H1 (cell line): ENCODE results near the gene UBR2.

Source experiments
- CEBPB ChIP-seq: IDR thresholded peaks from 2 replicates; pipeline ENCODE4 v1.6.1; 2012; ENCODE audit warnings: low read depth, low read length
- CREB1 ChIP-seq: IDR thresholded peaks from 2 replicates; pipeline ENCODE4 v1.6.1; 2012; ENCODE audit warnings: inconsistent platforms
- GABPA ChIP-seq: IDR thresholded peaks from 2 replicates; pipeline ENCODE4 v1.6.1; 2011; ENCODE audit warnings: mild to moderate bottlenecking, low read length, moderate library complexity, borderline replicate concordance; ENCODE audit not compliant: insufficient read depth
- GTF2F1 ChIP-seq: IDR thresholded peaks from 2 replicates; pipeline ENCODE4 v1.6.1; 2012; ENCODE audit warnings: low read depth, low read length, improper control_type of control experiment, borderline replicate concordance
- HDAC6 ChIP-seq: IDR thresholded peaks from one replicate; pipeline ENCODE4 v1.7.1; 2012; ENCODE audit warnings: low read depth, mild to moderate bottlenecking, inconsistent platforms, low read length, moderate library complexity
- JUND ChIP-seq: IDR thresholded peaks from 2 replicates; pipeline ENCODE4 v1.6.1; 2011; ENCODE audit warnings: mild to moderate bottlenecking, improper control_type of control experiment, low read length
- POLR2A ChIP-seq, 2 experiments: IDR thresholded peaks; 1 replicate in 1 of 2; 2 replicates in 1 of 2; pipeline ENCODE4 v1.6.1; 2011; ENCODE audit warnings: low read depth in 2 of 2, low read length in 2 of 2, mild to moderate bottlenecking in 2 of 2; ENCODE audit errors: control extremely low read depth in 1 of 2
- RAD21 ChIP-seq, 2 experiments: IDR thresholded peaks in 1 of 2; conservative IDR thresholded peaks in 1 of 2; 2 replicates each; pipeline ENCODE4 v1.6.1; 2011; ENCODE audit warnings: low read depth in 2 of 2, low read length in 2 of 2, improper control_type of control experiment in 1 of 2, inconsistent platforms in 1 of 2, mild to moderate bottlenecking in 1 of 2, moderate library complexity in 1 of 2
- RNF2 ChIP-seq: fragments of 200-900, 300-1000 bp; sonication (generic); IDR thresholded peaks from 2 replicates; pipeline ENCODE4 v1.7.1; 2016; ENCODE audit warnings: borderline replicate concordance, low read depth, mild to moderate bottlenecking, antibody characterized with exemption, low read length; ENCODE audit not compliant: poor library complexity, severe bottlenecking; ENCODE audit errors: missing control alignments
- TBP ChIP-seq: IDR thresholded peaks from 2 replicates; pipeline ENCODE4 v1.6.1; 2011; ENCODE audit warnings: low read depth, low read length, improper control_type of control experiment
- YY1 ChIP-seq: IDR thresholded peaks from 2 replicates; pipeline ENCODE4 v1.6.1; 2011; ENCODE audit warnings: low read depth, mild to moderate bottlenecking, low read length
- TF ChIP-seq, protein P1 (sequence below), 3 experiments: IDR thresholded peaks; 1 replicate in 2 of 3; 2 replicates in 1 of 3; pipeline versions ENCODE4 v1.5.1 to v1.6.1; 2011; ENCODE audit warnings: low read length in 3 of 3, mild to moderate bottlenecking in 3 of 3, inconsistent platforms in 2 of 3, low read depth in 1 of 3, moderate library complexity in 1 of 3; ENCODE audit not compliant: insufficient read depth in 1 of 3; ENCODE audit errors: control extremely low read depth in 1 of 3
- TF ChIP-seq, protein P2 (sequence below): IDR thresholded peaks from 2 replicates; pipeline ENCODE4 v1.6.1; 2011; ENCODE audit warnings: low read depth, mild to moderate bottlenecking, low read length; ENCODE audit not compliant: insufficient read depth

DNA sequence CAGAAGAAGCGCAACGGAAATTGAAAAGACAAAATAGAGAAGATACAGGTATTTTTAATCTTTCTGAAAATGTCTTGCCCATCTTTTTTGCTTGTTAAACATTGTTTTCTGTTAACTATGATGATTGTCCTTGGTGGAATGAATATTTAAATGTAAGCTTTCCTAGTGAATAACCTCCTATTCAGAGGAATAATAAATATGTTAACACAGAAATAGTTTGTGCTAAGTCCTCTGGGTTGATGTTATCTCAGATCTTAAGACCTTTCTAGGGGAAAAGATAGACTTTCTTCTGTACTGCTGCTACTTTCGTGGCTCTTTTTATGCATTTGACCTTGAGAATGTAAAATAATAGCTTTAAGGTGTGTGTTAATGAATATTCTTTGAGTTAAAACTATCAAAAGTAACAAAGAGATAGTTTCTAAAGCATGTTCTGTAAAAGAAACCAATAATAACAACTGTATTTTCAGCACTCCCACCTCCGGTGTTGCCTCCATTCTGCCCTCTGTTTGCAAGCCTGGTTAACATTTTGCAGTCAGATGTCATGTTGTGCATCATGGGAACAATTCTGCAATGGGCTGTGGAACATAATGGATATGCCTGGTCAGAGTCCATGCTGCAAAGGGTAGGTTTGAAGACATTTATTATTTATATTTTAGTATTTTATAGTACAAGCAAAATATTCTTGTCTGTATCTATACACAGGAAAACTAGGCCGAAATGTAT is 88.4 kb downstream of the UBR2 start:
- TF ChIP-seq, protein P1, sequence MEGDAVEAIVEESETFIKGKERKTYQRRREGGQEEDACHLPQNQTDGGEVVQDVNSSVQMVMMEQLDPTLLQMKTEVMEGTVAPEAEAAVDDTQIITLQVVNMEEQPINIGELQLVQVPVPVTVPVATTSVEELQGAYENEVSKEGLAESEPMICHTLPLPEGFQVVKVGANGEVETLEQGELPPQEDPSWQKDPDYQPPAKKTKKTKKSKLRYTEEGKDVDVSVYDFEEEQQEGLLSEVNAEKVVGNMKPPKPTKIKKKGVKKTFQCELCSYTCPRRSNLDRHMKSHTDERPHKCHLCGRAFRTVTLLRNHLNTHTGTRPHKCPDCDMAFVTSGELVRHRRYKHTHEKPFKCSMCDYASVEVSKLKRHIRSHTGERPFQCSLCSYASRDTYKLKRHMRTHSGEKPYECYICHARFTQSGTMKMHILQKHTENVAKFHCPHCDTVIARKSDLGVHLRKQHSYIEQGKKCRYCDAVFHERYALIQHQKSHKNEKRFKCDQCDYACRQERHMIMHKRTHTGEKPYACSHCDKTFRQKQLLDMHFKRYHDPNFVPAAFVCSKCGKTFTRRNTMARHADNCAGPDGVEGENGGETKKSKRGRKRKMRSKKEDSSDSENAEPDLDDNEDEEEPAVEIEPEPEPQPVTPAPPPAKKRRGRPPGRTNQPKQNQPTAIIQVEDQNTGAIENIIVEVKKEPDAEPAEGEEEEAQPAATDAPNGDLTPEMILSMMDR (IDR thresholded peaks at IDR 0.05; ENCODE audit: control extremely low read depth in 1 of 3, insufficient read depth in 1 of 3, low read depth in 1 of 3, low read length in 3 of 3): no peak
- TF ChIP-seq JUND (no peak), CEBPB (no peak), GABPA (no peak), HDAC6 (no peak), RNF2 (no peak), YY1 (no peak), CREB1 (no peak), GTF2F1 (no peak), POLR2A (IDR thresholded peaks at IDR 0.05; ENCODE audit: control extremely low read depth in 1 of 2, low read depth in 2 of 2, low read length in 2 of 2) (no peak), TBP (no peak), RAD21 (IDR thresholded peaks at IDR 0.05 in 1 of 2, conservative IDR thresholded peaks at IDR 0.05 in 1 of 2; ENCODE audit: low read depth in 2 of 2, low read length in 2 of 2) (no peak)
- TF ChIP-seq, protein P2, sequence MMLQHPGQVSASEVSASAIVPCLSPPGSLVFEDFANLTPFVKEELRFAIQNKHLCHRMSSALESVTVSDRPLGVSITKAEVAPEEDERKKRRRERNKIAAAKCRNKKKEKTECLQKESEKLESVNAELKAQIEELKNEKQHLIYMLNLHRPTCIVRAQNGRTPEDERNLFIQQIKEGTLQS: no peak
